Upper lobe of right lung (tissue), 1 donor: ENCODE measurements around the gene COQ5. TPM values are rescaled to one million over a fixed set of nuclear protein-coding genes. Genes with fewer than 3 reads are reported as not detected.
"Not testable (repeated sequence)": the region's sequence is repeated elsewhere in the genome, so short reads cannot be mapped to it uniquely, and the experiment has no call there.

Experiments
- ATAC-seq: fragments of 200-7000 bp; cut with Tn5 transposase; one replicate; pipeline ENCODE4 v1.9.1; 2020; ENCODE audit warnings: mild to moderate bottlenecking, moderate library complexity
- DNase-seq: peaks from one replicate; pipeline ENCODE4 v3.0.0-alpha.2; 2020
- H3K27ac ChIP-seq: fragments of 200-600 bp; one replicate; pipeline ENCODE4 v1.8.0; 2022
- H3K27me3 ChIP-seq: fragments of 200-600 bp; one replicate; pipeline ENCODE4 v1.8.0; 2022; ENCODE audit warnings: mild to moderate bottlenecking
- H3K36me3 ChIP-seq: fragments of 200-600 bp; one replicate; pipeline ENCODE4 v1.8.0; 2022
- H3K4me1 ChIP-seq: fragments of 200-600 bp; one replicate; pipeline ENCODE4 v1.8.0; 2022
- H3K4me3 ChIP-seq: fragments of 200-600 bp; one replicate; pipeline ENCODE4 v1.8.0; 2022; ENCODE audit warnings: mild to moderate bottlenecking
- H3K9me3 ChIP-seq: fragments of 200-600 bp; one replicate; pipeline ENCODE4 v1.8.0; 2022
- intact Hi-C: fragments of 100-400 bp; cut with DNase I; formaldehyde crosslinking; loops from one replicate; pipeline ENCODE4 v1.11.0; 2022
- total RNA-seq: library from RNA; stranded (reverse); fragmentation: NEBNext Ultra II Directional; extraction: Animal tissue kit (Norgen Biotek cat#: 25700); gene quantifications from one replicate; pipeline ENCODE4 v1.2.1, GENCODE V29; 2021
- TF ChIP-seq, protein P1 (sequence below): fragments of 200-600 bp; IDR thresholded peaks from one replicate; pipeline ENCODE4 v1.8.0; 2022; ENCODE audit warnings: antibody characterized with exemption
- donor health status: DM: no; HTN: yes; CAD: no; lungs with severe emphysema.

Gene COQ5
- total RNA-seq, 1 donor from 2014 or later: 19.6 TPM

DNA sequence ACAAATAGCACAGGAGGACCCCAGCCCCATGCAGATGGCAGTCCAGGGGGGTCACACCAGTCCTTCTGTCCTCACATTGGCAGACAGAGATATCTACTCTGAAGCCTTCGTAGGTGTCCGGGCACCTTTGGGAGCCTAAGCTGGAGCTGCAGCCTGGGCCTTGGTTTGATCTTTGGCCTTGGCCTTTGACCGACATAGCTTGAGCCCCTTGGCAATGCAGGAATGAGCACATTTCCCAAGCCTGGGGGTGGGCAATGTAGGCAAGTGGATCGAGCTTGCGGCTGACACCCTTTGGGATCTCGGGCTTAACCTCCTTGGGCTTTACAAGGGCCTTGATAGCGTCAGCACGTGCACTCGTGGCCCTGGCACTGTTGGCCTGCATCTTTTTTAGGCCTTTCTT lies 6.4 kb downstream of the COQ5 start:
- TF ChIP-seq, protein P1, sequence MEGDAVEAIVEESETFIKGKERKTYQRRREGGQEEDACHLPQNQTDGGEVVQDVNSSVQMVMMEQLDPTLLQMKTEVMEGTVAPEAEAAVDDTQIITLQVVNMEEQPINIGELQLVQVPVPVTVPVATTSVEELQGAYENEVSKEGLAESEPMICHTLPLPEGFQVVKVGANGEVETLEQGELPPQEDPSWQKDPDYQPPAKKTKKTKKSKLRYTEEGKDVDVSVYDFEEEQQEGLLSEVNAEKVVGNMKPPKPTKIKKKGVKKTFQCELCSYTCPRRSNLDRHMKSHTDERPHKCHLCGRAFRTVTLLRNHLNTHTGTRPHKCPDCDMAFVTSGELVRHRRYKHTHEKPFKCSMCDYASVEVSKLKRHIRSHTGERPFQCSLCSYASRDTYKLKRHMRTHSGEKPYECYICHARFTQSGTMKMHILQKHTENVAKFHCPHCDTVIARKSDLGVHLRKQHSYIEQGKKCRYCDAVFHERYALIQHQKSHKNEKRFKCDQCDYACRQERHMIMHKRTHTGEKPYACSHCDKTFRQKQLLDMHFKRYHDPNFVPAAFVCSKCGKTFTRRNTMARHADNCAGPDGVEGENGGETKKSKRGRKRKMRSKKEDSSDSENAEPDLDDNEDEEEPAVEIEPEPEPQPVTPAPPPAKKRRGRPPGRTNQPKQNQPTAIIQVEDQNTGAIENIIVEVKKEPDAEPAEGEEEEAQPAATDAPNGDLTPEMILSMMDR: no peak
- Histone ChIP-seq H3K36me3 (no peaks in the 10 kb centered on the region), H3K27me3 (no peaks in the 10 kb centered on the region), H3K4me3 (no peak overlapping the region), H3K9me3 (no peaks in the 10 kb centered on the region), H3K27ac (no peak overlapping the region), H3K4me1 (no peaks in the 10 kb centered on the region)
- intact Hi-C loops: no loop called here
- DNase-seq: no peak
- no peak for ATAC-seq

DNA sequence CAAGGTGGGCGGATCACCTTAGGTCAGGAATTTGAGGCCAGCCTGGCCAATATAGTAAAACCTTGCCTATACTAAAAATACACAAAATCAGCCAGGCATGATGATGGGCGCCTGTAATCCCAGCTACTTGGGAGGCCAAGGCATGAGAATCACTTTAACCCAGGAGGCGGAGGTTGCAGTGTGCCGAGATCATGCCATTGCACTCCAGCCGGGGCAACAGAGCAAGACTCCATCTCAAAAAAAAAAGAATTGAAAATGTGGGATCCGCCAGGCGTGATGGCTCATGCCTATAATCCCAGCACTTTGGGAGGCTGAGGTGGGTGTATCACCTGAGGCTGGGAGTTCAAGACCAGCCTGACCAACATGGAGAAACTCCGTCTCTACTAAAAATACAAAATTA lies 9.6 kb downstream of the COQ5 start:
- not testable (repeated sequence) for ATAC-seq

DNA sequence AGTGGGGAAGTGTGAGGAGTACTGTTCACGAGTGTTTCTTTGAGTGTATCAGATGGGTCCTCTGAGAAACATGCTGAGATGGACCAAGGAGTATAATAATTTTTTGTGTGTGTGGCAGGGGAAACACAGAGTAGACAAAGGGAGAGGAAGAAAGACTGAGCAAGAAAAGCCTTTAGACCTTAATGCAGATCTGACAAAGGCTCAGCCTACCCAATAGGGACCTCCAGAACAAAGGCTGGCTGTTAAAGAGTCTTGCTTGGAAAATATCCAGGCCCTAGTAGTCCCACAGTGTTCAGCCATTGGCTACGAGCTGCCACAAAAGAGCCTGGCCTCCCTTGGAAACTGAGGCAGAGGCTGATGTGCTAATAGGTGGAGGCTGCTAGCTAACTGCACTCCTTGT lies 13.5 kb downstream of the COQ5 start:
- TF ChIP-seq, protein P1: no peak
- DNase-seq (no peak), ATAC-seq (no peak)
- H3K9me3 ChIP-seq: no peaks in the 10 kb centered on the region
- no peaks in the 10 kb centered on the region for H3K4me1 ChIP-seq
- H3K27ac ChIP-seq: no peak overlapping the region
- H3K27me3 ChIP-seq: no peaks in the 10 kb centered on the region
- intact Hi-C loops: no loop called here
- H3K36me3 ChIP-seq: peaks cover 51% of the 10 kb centered on the region
- no peak overlapping the region for H3K4me3 ChIP-seq

More for the DNA sequence above, 9.6 kb downstream of the COQ5 start:
- intact Hi-C loops, H3K4me3 ChIP-seq, DNase-seq, H3K27me3 ChIP-seq, H3K9me3 ChIP-seq, H3K27ac ChIP-seq, H3K4me1 ChIP-seq: not testable (repeated sequence)
- peaks cover 29% of the 10 kb centered on the region for H3K36me3 ChIP-seq

DNA sequence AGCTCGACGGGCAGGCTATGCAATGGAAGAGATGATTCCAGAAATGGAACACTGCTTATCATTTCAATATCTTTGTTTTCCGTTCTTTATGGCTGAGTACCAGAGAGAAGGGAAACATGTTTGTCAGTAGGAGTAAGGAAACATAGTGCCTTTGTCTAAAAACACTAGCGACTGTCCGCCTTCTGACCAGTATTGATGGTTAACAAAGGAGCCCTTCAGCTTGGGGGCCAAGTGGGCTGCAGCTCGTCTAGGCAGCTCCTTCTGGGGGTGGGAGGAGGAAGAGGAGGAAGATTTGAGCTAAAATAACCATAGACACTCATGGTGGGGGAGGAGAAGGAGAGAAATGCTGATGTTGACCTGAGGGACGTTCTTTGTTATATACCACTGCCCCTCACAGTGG lies 15.0 kb downstream of the COQ5 start:
- intact Hi-C loops: no loop called here
- Histone ChIP-seq H3K27me3 (no peaks in the 10 kb centered on the region), H3K9me3 (no peaks in the 10 kb centered on the region), H3K4me3 (no peak overlapping the region), H3K36me3 (peaks cover 65% of the 10 kb centered on the region), H3K4me1 (no peaks in the 10 kb centered on the region), H3K27ac (no peak overlapping the region)
- TF ChIP-seq, protein P1: no peak
- ATAC-seq: no peak
- no peak for DNase-seq

DNA sequence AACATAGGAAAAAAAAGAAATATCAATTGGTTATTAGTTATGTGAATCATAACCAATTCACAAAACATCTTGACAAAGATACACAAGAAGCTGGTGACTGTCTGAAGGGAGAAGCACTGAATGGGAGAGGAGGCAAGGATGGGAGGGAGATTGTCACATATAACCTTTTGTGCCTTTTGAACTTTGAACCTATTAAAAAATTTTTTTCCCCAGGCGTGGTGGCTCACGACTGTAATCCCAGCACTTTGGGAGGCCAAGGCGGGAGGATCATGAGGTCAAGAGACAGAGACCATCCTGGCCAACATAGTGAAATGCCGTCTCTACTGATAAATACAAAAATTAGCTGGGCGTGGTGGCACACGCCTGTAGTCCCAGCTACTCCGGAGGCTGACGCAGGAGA lies 20.4 kb downstream of the COQ5 start:
- ATAC-seq (no peak), DNase-seq (no peak)
- intact Hi-C loops: no loop called here
- TF ChIP-seq, protein P1: no peak
- H3K36me3 ChIP-seq: peaks cover 56% of the 10 kb centered on the region
- H3K27ac ChIP-seq: no peak overlapping the region
- H3K4me3 ChIP-seq: no peak overlapping the region
- no peaks in the 10 kb centered on the region for H3K4me1 ChIP-seq
- H3K27me3 ChIP-seq: no peaks in the 10 kb centered on the region
- no peaks in the 10 kb centered on the region for H3K9me3 ChIP-seq

DNA sequence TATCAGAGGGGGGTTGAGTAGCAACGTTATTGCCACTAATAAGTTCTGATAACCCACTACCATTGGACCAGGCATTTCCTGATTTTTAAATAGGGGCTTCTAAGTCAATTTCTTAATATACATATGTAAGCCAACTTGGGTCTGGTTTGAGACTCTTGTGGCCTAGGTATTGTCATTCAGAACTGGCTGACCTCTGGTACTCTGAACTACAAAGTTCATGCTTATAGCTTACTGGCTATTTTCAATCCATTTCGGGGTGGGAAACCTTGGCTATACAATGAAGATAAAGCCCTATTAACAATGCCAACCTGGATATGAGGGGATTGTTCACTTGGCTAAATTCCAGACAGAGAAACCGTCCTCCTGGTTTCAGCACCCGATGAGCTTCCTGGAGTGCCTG lies 24.4 kb downstream of the COQ5 start:
- TF ChIP-seq, protein P1: no peak
- H3K4me3 ChIP-seq: no peak overlapping the region
- DNase-seq: no peak
- H3K27ac ChIP-seq: no peak overlapping the region
- no peaks in the 10 kb centered on the region for H3K4me1 ChIP-seq
- no peak for ATAC-seq
- H3K27me3 ChIP-seq: no peaks in the 10 kb centered on the region
- intact Hi-C loops: no loop called here
- no peaks in the 10 kb centered on the region for H3K9me3 ChIP-seq
- peaks cover 46% of the 10 kb centered on the region for H3K36me3 ChIP-seq
